Measurements from ENCODE around the gene DIO3.

DNA sequence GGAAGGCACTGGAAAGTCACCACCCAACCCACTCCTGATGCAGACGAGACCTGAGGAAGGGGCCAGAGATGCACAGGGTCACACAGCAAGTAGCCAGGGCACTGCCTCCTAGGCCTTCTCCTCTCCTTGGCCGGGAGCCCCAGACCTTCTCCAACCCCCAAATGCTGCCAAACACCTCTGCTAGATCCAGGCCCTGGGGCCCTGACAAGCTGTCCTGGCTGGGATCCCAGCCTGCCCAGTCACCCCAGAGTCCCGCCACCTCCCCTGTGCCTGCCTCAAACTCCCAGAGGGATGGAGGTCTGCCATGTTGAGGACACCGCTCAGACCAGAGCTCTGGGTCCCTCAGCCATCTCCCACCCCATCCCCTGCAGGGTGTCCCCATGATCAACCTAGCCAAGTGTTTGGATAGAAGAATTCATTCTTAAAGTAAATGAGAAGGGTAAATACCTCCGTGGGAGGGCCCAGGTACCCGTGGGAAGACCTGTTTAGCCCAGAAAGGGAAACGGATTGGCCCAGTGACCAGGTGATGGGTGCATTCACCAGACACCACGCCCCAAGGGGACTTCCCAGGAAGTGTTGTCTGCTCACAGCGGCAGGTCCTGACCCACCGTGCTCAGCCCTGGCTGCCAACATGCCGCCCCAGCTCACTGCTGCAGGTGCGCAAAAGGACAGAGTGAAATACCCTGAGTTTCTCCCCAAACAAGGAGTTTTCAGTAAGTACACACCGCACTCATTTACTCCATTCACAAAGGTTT, 4.6 kb upstream of the DIO3 start:
- TF ChIP-seq, protein P1, sequence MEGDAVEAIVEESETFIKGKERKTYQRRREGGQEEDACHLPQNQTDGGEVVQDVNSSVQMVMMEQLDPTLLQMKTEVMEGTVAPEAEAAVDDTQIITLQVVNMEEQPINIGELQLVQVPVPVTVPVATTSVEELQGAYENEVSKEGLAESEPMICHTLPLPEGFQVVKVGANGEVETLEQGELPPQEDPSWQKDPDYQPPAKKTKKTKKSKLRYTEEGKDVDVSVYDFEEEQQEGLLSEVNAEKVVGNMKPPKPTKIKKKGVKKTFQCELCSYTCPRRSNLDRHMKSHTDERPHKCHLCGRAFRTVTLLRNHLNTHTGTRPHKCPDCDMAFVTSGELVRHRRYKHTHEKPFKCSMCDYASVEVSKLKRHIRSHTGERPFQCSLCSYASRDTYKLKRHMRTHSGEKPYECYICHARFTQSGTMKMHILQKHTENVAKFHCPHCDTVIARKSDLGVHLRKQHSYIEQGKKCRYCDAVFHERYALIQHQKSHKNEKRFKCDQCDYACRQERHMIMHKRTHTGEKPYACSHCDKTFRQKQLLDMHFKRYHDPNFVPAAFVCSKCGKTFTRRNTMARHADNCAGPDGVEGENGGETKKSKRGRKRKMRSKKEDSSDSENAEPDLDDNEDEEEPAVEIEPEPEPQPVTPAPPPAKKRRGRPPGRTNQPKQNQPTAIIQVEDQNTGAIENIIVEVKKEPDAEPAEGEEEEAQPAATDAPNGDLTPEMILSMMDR (IDR thresholded peaks at IDR 0.05), result no peak
- no peak for TF ChIP-seq POLR2AphosphoS5 (IDR thresholded peaks at IDR 0.05)
- no peak for TF ChIP-seq POLR2A (IDR thresholded peaks at IDR 0.05)
